Measurements from ENCODE around the gene SLC11A1. TPM values are rescaled to one million over a fixed set of nuclear protein-coding genes. Genes with fewer than 3 reads are reported as not detected.

SLC11A1 gene
- total and polyA plus RNA-seq, 2 experiments from 2014 or later = 0.31 TPM; not detected in 1

DNA sequence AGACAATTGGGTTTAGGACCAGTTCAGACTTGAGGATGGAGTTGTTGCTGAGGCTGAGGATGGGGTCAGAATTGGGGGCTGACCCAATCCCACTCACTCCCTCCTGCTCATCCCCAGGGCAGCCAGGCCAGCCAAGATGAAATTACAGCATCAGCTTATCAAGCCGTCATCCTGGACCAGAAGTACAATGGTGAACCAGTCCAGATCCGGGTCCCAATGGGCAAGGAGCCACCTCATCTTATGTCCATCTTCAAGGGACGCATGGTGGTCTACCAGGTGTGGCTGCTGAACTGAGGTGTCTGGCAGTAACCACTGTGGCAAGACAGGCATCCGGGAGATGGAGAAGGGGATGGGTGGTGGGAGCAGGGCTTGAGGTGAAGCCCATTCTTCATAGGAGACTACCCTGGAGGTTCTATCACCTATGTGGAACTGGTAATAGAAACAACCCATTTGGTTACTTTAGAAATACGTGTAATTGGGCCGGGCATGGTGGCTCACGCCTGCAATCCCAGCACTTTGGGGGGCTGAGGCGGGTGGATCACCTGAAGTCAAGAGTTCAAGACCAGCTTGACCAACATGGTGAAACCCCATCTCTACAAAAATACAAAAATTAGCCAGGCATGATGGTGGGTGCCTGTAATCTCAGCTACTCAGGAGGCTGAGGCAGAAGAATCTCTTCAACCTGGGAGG, 50.7 kb downstream of the SLC11A1 start:
- Histone ChIP-seq H3K4me2 (no peak overlapping the region), H3F3A (replicated peaks; ENCODE audit: low read depth) (no peaks in the 10 kb centered on the region), H3K4me1 (ENCODE audit: insufficient read depth) (no peaks in the 10 kb centered on the region), H3K79me2 (replicated peaks; ENCODE audit: insufficient read depth) (no peaks in the 10 kb centered on the region), H3K27ac (ENCODE audit: low read depth) (no peak overlapping the region), H3K9me2 (ENCODE audit: insufficient read depth) (no peaks in the 10 kb centered on the region), H4K20me1 (replicated peaks; ENCODE audit: insufficient read depth) (no peaks in the 10 kb centered on the region), H3K4me3 (no peak overlapping the region), H3K36me3 (ENCODE audit: insufficient read depth) (no peaks in the 10 kb centered on the region), H3K27me3 (ENCODE audit: insufficient read depth) (no peaks in the 10 kb centered on the region), H2AFZ (no peak overlapping the region)
- ATAC-seq (no peak), DNase-seq (ENCODE audit: low spot score) (no peak)
- TF ChIP-seq JUNB (IDR thresholded peaks at IDR 0.05; ENCODE audit: unreplicated experiment) = no peak
- TF ChIP-seq EZH2phosphoT487 (IDR thresholded peaks at IDR 0.05; ENCODE audit: unreplicated experiment) = no peak
- Mint-ChIP-seq H3K27me3 (ENCODE audit: insufficient read depth, low read depth, poor library complexity) (peaks cover 12% of the 10 kb centered on the region), H3K36me3 (ENCODE audit: low read depth) (no peaks in the 10 kb centered on the region), H3K4me3 (no peak overlapping the region), H3K9me3 (no peaks in the 10 kb centered on the region), H3K4me1 (no peaks in the 10 kb centered on the region), H3K27ac (no peak overlapping the region)

DNA sequence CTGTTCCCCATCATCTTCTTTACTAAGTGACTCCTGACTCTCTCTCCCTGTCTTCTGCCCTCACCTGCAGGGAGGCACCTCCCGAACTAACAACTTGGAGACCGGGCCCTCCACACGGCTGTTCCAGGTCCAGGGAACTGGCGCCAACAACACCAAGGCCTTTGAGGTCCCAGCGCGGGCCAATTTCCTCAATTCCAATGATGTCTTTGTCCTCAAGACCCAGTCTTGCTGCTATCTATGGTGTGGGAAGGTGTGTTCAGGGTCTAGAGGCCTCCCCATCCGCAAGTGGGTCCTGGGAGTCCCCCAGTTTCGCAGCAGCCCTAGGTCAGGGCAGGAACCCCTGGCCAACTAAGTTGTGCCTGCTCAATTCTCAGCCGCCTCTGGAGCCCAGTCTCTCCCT, 52.4 kb downstream of the SLC11A1 start:
- ATAC-seq (no peak), DNase-seq (ENCODE audit: low spot score) (no peak)
- Histone ChIP-seq H2AFZ (no peak overlapping the region), H3K4me2 (no peak overlapping the region), H3K27ac (ENCODE audit: low read depth) (no peak overlapping the region), H3K36me3 (ENCODE audit: insufficient read depth) (no peaks in the 10 kb centered on the region), H3K4me1 (ENCODE audit: insufficient read depth) (no peaks in the 10 kb centered on the region), H3K4me3 (no peak overlapping the region), H3F3A (replicated peaks; ENCODE audit: low read depth) (no peaks in the 10 kb centered on the region), H3K79me2 (replicated peaks; ENCODE audit: insufficient read depth) (no peaks in the 10 kb centered on the region), H3K9me2 (ENCODE audit: insufficient read depth) (no peaks in the 10 kb centered on the region), H4K20me1 (replicated peaks; ENCODE audit: insufficient read depth) (no peaks in the 10 kb centered on the region), H3K27me3 (ENCODE audit: insufficient read depth) (no peaks in the 10 kb centered on the region)
- TF ChIP-seq ZNF114 (CRISPR knock-in tag; IDR thresholded peaks at IDR 0.05) (no peak), POLR2AphosphoS5 (IDR thresholded peaks at IDR 0.05; ENCODE audit: low read depth) (no peak)
- H3K36me3 Mint-ChIP-seq (ENCODE audit: low read depth) = no peaks in the 10 kb centered on the region
- H3K4me1 Mint-ChIP-seq = no peaks in the 10 kb centered on the region
- H3K27me3 Mint-ChIP-seq (ENCODE audit: insufficient read depth, low read depth, poor library complexity) = peaks cover 12% of the 10 kb centered on the region
- H3K9me3 Mint-ChIP-seq = no peaks in the 10 kb centered on the region
- H3K4me3 Mint-ChIP-seq = no peak overlapping the region
- H3K27ac Mint-ChIP-seq = no peak overlapping the region

DNA sequence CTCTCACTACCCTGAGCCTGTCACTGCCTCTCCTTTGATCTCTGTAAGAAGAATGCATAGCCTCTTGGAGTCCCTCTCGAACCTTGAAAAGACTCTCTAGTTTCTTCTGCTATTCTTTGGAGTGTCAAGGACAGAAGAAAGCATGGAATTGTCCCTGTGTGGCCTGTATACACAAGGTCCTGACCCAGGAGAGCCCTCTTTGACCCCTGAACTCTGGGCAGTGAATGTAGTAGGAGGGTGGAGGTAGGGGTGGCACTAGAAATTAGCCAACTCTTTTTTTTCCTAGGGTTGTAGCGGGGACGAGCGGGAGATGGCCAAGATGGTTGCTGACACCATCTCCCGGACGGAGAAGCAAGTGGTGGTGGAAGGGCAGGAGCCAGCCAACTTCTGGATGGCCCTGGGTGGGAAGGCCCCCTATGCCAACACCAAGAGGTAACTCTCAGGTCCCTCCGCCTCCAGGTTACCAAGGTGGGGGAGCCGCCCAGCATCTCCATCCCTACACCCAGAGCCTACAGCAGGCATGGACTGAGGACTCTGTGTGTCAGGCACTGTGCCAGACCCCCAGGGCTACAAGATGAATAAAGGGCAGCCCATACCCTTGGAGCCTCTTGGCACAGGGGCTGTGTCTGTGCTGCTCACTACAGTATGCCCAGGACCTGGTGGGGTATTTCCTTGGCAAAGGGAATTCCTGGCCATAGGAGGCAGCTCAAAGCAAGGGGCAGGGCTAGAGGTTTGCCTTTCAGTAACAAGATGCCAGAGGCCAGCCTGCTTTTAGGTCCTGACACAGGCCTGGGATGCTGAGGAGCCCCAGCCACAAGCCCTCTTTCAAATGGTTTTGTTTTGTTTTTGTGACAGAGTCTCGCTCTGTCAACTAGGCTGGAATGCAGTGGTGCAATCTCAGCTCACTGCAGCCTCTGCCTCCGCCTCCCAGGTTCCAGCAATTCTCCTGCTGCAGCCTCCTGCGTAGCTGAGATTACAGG, 53.2 kb downstream of the SLC11A1 start:
- DNase-seq (ENCODE audit: low spot score) = no peak
- no peak overlapping the region for H3K4me3 ChIP-seq
- TF ChIP-seq JUNB (IDR thresholded peaks at IDR 0.05; ENCODE audit: unreplicated experiment) (no peak), EZH2 (IDR thresholded peaks at IDR 0.05; ENCODE audit: low read depth, unreplicated experiment) (no peak), POLR2AphosphoS5 (IDR thresholded peaks at IDR 0.05; ENCODE audit: low read depth) (no peak), STAT1 (IDR thresholded peaks at IDR 0.05; ENCODE audit: unreplicated experiment) (no peak)
- TF ChIP-seq, protein P1, sequence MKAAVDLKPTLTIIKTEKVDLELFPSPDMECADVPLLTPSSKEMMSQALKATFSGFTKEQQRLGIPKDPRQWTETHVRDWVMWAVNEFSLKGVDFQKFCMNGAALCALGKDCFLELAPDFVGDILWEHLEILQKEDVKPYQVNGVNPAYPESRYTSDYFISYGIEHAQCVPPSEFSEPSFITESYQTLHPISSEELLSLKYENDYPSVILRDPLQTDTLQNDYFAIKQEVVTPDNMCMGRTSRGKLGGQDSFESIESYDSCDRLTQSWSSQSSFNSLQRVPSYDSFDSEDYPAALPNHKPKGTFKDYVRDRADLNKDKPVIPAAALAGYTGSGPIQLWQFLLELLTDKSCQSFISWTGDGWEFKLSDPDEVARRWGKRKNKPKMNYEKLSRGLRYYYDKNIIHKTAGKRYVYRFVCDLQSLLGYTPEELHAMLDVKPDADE (IDR thresholded peaks at IDR 0.05) = no peak

More for the DNA sequence above, 53.2 kb downstream of the SLC11A1 start:
- Mint-ChIP-seq H3K9me3 (no peaks in the 10 kb centered on the region), H3K27me3 (ENCODE audit: insufficient read depth, low read depth, poor library complexity) (peaks cover 10% of the 10 kb centered on the region), H3K4me1 (no peaks in the 10 kb centered on the region), H3K27ac (no peak overlapping the region), H3K4me3 (no peak overlapping the region), H3K36me3 (ENCODE audit: low read depth) (no peaks in the 10 kb centered on the region)
- no peaks in the 10 kb centered on the region for H3K4me1 ChIP-seq (ENCODE audit: insufficient read depth)
- H3K36me3 ChIP-seq (ENCODE audit: insufficient read depth) = no peaks in the 10 kb centered on the region
- no peak overlapping the region for H3K27ac ChIP-seq (ENCODE audit: low read depth)
- H3K9me2 ChIP-seq (ENCODE audit: insufficient read depth) = no peaks in the 10 kb centered on the region
- no peaks in the 10 kb centered on the region for H3K27me3 ChIP-seq (ENCODE audit: insufficient read depth)
- no peak for ATAC-seq
- H4K20me1 ChIP-seq (replicated peaks; ENCODE audit: insufficient read depth) = no peaks in the 10 kb centered on the region
- H3F3A ChIP-seq (replicated peaks; ENCODE audit: low read depth) = no peaks in the 10 kb centered on the region
- no peak overlapping the region for H3K4me2 ChIP-seq
- H3K79me2 ChIP-seq (replicated peaks; ENCODE audit: insufficient read depth) = no peaks in the 10 kb centered on the region
- no peak overlapping the region for H2AFZ ChIP-seq

Data from GM23338 (cell line).